ENCODE results near the gene ANKRD45.

- TF ChIP-seq ARNT (IDR thresholded peaks at IDR 0.05): no peak
- TF ChIP-seq ELF4 (IDR thresholded peaks at IDR 0.05): no peak
- no peak for TF ChIP-seq LEF1 (IDR thresholded peaks at IDR 0.05; ENCODE audit: borderline replicate concordance)
- no peak for TF ChIP-seq TARDBP (IDR thresholded peaks at IDR 0.05)
- TF ChIP-seq FOXK2 (IDR thresholded peaks at IDR 0.05): no peak
- TF ChIP-seq FOXA1 (IDR thresholded peaks at IDR 0.05): no peak
Measured at GRCh38 chr1:173627269-173627668, 42.4 kb downstream of the ANKRD45 start.
